GM19452 (cell line): ENCODE data around the gene METTL4.
"Not testable (repeated sequence)": the region's sequence is repeated elsewhere in the genome, so short reads cannot be mapped to it uniquely, and the experiment has no call there.

ENCODE experiments used
- ATAC-seq: cut with Tn5 transposase; IDR thresholded peaks from one replicate; pipeline ENCODE4 v1.9.1; 2021; ENCODE audit not compliant: unreplicated experiment

The METTL4 gene

GRCh38 chr18:2564373-2564772, 6.9 kb downstream of the METTL4 start:
- no peak for ATAC-seq

GRCh38 chr18:2559249-2559648, 12.1 kb downstream of the METTL4 start:
- ATAC-seq = no peak

- ATAC-seq = no peak
These were observed 13.8 kb downstream of the METTL4 start for GRCh38 chr18:2557536-2557935.

- no peak for ATAC-seq
These were observed 15.4 kb downstream of the METTL4 start for GRCh38 chr18:2555895-2556294.

- ATAC-seq = no peak
These were observed 16.6 kb downstream of the METTL4 start for GRCh38 chr18:2554696-2555095.

- ATAC-seq = no peak
These were observed 19.9 kb downstream of the METTL4 start for GRCh38 chr18:2551425-2551824.

GRCh38 chr18:2549462-2549861, 21.8 kb downstream of the METTL4 start:
- no peak for ATAC-seq

GRCh38 chr18:2547477-2548087, 23.7 kb downstream of the METTL4 start:
- peak; percentile 61 for ATAC-seq

GRCh38 chr18:2545155-2545554, 26.1 kb downstream of the METTL4 start:
- no peak for ATAC-seq

- ATAC-seq = not testable (repeated sequence)
These were observed 29.3 kb downstream of the METTL4 start for GRCh38 chr18:2541925-2542563.

GRCh38 chr18:2540575-2540974, 30.7 kb downstream of the METTL4 start:
- ATAC-seq = no peak

- ATAC-seq = no peak
These were observed 32.5 kb downstream of the METTL4 start for GRCh38 chr18:2538844-2539243.

- ATAC-seq = no peak
These were observed 33.1 kb downstream of the METTL4 start for GRCh38 chr18:2538236-2538635.

- no peak for ATAC-seq
These were observed 34.0 kb downstream of the METTL4 start for GRCh38 chr18:2537296-2537695.

GRCh38 chr18:2536493-2536892, 34.8 kb downstream of the METTL4 start:
- ATAC-seq = no peak

- ATAC-seq = no peak
These were observed 35.2 kb downstream of the METTL4 start for GRCh38 chr18:2536063-2536462.

GRCh38 chr18:2535419-2535910, 35.8 kb downstream of the METTL4 start:
- peak; percentile 30 for ATAC-seq

GRCh38 chr18:2534906-2535305, 36.4 kb downstream of the METTL4 start:
- ATAC-seq = peak; percentile 46

- ATAC-seq = no peak
These were observed 38.5 kb downstream of the METTL4 start for GRCh38 chr18:2532797-2533196.

- no peak for ATAC-seq
These were observed 39.6 kb downstream of the METTL4 start for GRCh38 chr18:2531751-2532150.

- ATAC-seq = no peak
These were observed 42.2 kb downstream of the METTL4 start for GRCh38 chr18:2529154-2529553.

- ATAC-seq = no peak
These were observed 45.0 kb downstream of the METTL4 start for GRCh38 chr18:2526329-2526728.

GRCh38 chr18:2524794-2525198, 46.5 kb downstream of the METTL4 start:
- not testable (repeated sequence) for ATAC-seq
